Measurements from ENCODE around the gene FUT7.

FUT7 gene, protein sequence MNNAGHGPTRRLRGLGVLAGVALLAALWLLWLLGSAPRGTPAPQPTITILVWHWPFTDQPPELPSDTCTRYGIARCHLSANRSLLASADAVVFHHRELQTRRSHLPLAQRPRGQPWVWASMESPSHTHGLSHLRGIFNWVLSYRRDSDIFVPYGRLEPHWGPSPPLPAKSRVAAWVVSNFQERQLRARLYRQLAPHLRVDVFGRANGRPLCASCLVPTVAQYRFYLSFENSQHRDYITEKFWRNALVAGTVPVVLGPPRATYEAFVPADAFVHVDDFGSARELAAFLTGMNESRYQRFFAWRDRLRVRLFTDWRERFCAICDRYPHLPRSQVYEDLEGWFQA

DNA sequence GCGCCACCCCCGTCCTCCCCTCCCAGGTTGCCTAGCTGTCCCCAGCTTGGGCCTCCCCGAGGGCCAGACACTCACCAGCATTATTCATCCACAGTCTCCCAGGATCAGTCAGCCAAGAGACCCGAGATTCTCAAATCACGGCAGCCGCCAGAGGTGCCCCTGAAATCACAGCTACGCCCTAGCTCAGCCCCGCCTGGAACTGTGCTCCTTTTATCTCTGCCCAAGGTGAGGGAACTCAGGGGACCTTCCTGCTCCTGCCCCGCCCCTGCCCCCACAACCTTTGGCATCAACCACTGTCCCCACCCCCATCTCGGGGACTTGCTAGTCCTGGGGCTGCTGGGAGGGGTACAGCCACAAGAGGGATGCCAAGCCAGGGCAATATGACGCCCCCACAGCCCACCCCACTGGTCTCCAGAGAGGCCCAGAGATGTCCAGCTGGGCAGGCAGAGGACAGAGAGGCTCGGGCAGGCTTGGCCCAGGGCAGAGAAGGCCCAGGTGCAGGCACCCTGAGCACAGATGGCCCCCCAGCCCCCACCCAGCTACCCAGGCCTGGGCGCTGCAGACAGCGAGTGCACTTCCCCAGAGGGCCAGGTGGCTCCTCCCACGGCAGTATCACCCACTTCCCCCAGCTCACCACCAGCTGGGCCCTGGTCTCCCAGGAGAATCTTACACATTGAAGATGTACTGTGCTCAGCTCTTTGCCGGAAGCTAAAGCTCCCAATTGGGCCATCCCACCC lies at the start of gene FUT7:
Gene FUT7, minus strand, starts transcription at position 185 of the 737 bp plus-strand sequence. Its CDS starts 97 bp downstream, at position 88.
- no peak for DNase-seq

DNA sequence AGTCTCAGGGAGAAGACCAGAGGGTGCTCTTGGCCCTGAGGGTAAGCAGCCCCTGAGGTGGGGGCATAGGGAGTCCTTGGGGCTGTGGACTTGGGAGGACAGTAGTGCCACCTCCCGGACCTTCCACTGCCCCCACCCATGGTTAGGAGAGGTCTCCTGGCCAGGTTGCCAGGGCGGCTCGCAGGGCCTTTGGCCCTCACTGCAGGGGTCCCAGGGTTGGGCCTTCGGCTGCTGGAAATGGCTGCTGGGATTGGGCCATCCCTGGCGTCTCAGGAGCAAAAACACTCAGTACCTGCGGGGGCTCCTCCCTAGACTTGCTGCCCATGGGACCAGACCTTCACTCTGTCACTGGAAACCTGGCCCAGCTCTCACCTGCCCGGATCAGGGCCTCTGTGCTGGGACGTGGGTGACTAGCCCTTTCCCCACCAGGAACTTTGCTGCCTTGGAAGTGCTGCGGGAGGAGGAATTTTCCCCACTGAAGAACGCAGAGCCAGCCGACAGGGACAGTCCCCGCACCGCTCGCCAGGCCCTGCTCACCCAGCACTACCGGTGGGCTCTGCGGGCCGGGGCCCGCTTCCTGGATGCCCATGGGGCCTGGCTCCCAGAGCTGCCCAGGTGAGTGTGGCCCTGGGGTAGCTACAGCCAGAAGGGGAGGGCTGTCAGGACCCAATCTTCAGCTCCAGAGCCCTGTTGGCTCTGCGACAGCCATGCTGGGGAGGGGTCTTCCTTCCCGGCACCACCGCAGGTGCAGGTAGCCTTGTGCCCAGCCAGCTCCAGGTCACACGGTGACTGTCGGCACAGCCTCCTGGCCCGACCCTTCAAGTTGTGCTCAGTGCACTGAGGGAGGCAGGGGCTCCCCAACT lies 48.6 kb upstream of the FUT7 start:
- DNase-seq, result no peak

DNA sequence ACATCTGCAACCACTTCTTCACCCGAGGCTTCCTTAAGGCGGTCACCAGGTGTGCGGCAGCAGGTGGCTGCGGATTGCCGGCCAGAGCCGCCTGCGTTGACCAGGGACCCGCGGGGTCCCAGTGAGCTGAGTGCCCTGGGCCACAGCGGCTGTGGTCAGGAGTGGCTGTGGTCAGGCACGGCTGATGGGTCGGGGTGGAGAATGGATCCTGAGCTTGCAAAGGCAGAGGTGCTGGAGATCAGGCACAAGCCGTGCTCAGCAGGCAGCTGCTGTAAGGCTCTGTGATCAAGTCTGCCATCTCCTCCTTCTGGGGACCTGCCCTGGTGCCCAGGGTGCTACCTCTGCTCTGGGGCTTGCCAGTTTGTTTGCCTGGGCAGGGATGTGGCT lies 47.5 kb upstream of the FUT7 start:
- DNase-seq, result no peak

DNA sequence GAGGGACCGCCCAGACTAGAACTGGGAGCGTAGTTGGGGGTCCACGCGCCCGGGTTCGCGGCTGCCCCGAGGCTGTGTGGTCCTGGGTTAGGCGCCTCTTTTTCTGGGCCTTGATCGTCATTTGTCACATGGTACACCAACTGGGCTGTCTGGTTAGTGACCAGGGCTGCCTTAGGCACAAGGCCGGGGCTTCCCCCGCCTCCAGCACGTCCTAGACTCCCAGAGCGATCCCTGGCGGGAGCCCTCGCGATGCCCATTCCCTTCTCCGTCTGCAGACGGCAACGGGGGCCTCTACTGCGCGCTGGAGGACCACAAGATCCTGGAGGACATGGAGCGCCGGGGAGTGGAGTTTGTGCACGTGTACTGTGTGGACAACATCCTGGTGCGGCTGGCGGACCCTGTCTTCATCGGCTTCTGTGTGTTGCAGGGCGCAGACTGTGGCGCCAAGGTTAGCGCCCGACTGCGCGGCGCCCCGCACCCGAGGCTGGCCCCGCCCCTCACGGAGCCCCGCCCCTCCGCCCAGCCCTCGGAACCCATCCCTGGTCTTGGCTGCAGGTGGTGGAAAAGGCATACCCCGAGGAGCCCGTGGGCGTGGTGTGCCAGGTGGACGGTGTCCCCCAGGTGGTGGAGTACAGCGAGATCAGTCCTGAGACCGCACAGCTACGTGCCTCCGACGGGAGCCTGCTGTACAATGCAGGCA lies 47.0 kb upstream of the FUT7 start:
- DNase-seq, result peak; percentile 11 to 33

DNA sequence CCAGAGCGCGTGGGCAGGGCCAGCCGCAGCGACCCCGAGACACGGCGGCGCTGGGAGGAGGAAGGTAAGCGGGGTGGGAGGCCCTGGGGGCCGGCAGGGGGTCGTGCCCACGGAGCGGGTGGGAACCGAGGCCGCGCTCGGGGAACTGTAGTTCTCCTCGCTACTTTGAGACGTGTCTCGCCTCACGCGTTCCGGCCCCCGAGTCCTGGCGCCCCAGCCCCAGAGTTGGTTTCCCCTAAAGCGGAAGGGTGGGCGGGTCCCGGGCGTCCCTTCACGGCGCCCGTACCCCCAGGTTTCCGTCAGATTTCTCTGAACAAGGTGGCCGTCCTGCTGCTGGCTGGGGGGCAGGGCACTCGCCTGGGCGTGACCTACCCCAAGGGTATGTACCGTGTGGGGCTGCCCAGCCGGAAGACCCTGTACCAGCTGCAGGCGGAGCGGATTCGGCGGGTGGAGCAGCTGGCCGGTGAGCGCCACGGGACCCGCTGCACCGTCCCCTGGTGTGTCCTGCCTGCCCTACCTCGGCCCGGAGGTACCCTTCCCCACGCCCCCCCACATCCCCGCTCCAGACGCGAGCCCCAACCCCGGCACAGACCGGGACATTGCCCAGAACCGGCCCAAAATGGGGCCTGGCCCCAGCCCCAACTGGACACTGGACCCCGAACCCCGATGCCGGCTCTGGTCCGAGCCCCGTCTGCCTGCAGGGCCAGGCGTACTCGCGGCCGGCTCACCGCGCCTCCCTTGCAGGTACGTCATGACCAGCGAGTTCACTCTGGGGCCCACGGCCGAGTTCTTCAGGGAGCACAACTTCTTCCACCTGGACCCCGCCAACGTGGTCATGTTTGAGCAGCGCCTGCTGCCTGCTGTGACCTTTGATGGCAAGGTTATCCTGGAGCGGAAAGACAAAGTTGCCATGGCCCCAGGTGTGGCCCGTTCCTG lies 46.1 kb upstream of the FUT7 start:
- DNase-seq, result no peak

DNA sequence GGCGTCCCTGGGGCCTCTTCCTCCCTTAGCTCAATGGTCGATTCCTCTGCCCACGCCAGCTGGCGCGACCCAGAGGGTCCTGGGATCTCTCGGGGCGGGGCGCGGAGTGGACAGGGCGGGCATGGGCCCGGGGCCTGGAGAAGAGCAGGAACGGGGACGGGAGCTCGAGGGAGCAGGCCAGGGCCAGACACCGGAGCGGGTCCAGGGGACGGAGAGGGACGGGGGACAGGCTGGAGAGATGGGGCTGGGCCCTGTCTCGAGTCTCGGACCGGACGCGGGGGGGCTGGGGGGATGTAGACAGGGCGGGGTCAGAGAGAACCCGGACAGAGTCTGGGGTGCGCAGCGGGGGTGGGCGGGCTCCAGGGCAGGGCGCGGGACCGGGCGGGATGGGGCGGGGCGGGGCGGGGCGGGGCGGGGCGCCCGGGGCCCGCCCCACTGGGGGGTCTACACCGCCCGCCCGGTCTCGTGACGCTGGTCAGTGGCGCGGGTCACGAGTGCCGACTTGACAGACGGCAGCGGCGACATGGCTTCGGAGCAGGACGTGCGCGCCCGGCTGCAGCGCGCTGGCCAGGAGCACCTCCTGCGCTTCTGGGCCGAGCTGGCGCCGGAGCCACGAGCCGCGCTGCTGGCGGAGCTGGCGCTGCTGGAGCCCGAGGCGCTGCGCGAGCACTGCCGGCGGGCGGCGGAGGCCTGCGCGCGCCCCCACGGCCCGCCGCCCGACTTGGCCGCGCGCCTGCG lies 45.3 kb upstream of the FUT7 start, which contains the start of gene UAP1L1:
Gene UAP1L1, plus strand, starts transcription at position 508 of the 738 bp plus-strand sequence. Its CDS starts 16 bp downstream, at position 524.
- DNase-seq, result no peak

DNA sequence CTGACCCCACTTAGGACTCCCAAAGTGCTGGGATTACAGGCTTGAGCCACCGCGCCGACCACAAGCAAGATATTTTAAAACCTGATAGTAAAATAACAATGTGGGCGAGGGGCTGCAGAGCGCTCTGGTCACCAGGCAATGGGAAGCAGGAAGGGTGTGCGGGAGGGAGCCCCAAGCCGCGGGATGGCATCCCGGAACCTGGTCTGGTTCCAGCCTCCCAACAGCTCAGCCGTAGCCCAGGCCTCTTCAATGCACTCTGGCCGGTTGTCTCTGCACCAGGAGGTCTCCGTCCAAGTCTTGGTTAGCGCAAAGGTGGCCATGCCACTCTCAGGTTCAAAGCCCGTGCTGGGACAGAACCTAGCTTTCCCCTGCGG lies 44.7 kb upstream of the FUT7 start:
- DNase-seq, result no peak

DNA sequence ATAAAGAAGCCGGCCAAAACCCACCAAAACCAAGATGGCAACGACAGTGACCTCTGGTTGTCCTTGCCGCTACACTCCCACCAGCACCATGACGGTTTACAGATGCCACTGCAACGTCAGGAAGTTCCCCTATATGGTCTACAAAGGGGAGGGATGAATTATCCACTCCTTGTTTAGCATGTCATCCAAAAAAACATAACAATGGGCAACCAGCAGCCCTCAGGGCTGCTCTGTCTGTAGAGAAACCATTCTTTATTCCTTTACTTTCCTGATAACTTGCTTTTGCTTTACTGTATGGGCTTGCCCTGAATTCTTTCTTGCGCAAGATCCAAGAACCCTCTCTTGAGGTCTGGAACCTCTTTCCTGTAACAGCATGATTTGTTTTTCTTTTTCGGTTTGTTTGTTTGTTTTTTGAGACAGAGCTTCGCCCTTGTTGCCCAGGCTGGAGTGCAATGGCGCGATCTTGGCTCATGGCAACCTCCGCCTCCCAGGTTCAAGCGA lies 43.4 kb upstream of the FUT7 start:
- no peak for DNase-seq

DNA sequence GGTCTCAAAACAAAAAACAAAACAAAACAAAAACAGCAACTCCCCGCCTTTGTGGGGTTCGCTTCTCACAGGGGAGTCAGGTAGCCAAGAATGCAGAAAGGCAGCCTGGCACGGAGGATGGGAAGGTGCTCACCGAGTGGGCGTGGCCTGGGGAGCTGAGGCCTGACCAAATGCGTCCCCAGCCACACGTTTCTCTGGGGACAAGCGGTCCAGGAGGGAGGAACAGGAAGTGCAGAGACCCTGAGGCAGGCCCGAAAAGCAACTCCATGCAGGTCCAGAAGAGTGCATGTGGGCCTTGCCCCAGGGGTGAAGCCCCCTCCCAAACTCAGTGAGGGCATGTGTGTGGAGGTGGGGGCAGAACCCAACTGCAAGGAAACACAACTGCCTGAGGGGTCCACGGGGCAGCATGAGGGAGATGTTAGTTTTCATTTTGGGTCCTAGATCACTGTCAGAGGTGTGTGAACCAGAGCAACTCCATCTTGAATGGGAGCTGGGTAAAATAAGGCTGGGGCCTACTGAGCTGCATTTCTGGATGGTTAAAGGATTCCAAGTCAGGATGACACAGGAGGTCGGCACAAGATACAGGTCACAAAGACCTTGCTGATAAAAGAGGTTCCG lies 42.9 kb upstream of the FUT7 start:
- DNase-seq, result no peak

DNA sequence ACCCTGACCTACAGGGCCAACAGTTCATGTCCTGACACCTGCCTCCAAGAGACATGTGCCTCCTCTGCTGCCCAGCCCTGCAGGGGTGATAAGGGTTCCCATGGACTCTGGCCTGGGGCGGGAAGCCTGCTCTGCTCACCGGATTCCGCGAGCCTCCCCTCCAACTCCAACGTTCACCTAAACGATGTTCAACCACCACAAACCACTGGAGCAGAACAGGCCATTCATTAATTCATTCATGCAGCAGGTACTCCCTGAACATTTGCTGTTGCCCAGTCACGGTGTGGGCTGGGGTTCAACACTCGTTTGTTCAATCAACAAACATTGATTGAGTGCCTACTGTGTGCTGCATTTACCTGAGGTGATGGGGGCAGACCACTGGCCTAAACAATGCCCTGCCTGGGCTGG lies 42.1 kb upstream of the FUT7 start:
- no peak for DNase-seq

DNA sequence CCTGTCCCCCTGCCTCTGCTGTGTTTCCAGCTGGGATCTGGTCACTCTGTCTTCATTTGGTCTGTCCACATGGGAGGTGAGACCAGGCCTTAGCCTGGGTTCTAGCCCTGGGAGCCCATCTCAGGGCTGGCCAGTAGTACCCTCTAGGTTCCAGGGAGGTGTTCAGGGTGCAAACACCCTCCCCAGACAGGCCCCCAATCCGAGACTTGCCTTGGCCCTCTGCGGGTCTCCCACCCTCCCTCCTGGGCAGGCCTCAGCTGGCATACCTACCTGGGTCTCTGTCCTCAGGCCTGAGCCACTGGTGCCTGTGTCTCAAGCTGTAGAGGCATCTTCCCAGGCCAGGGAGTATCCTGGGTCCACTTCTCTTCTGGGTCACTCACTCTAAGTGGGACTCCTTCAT lies 39.4 kb upstream of the FUT7 start:
- no peak for DNase-seq

DNA sequence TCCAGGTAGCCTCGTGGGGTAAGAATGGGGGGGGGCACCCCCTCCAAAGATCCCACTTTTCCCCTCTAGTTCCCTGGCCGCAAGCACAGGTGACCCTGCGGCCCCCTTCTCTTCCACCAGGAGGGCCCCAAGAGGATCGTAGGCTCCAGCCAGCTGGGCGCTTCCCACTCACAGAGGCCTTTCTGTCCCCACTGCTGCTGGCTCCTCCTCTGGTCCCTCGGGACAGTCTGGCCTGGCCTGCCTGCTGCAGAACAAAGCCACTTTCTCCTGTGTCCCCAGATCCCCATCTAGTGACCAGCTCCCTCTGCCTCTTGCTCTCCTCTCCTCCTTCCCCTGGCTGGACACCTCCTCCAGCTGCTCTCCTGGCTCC lies 39.0 kb upstream of the FUT7 start:
- peak; percentile 64 to 67 for DNase-seq

DNA sequence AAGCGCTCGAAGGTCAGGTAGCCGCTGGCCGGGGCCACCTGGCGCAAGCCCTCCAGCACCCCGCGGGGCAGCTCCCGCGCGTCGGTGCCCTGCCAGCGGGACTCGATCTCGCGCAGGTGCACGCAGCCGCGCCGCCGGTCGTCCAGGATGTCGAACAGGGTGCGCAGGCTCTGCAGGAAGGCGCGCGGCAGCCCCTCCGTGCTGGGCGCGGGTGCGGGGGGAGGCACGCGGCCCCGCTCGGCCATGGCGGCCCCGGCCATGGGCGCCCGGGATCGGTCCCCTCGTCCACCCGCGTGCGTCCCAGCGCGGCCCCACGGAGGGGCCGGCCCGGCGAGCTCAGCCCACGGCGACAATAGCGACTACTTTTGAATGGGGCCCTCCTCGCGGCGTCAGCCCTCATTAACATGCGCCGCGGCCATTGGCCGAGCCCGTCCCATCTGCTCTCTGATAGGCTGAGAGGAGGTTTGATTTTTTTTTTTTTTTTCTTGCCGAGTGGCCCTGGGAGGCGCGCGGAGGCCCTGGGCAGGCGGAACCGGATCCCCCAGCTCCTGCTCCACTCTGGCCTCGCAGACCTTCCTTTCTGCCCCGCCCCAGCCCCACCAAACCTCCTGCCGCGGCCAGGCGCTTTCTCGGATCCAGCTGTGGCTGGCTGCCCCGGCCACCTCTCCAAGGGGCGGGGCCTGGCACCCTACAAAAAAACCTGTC lies 38.5 kb upstream of the FUT7 start, which contains the start of gene SAPCD2:
Gene SAPCD2, minus strand, starts transcription at position 357 of the 705 bp plus-strand sequence. Its CDS starts 97 bp downstream, at position 260.
- DNase-seq, result peak; percentile 86 to 89

DNA sequence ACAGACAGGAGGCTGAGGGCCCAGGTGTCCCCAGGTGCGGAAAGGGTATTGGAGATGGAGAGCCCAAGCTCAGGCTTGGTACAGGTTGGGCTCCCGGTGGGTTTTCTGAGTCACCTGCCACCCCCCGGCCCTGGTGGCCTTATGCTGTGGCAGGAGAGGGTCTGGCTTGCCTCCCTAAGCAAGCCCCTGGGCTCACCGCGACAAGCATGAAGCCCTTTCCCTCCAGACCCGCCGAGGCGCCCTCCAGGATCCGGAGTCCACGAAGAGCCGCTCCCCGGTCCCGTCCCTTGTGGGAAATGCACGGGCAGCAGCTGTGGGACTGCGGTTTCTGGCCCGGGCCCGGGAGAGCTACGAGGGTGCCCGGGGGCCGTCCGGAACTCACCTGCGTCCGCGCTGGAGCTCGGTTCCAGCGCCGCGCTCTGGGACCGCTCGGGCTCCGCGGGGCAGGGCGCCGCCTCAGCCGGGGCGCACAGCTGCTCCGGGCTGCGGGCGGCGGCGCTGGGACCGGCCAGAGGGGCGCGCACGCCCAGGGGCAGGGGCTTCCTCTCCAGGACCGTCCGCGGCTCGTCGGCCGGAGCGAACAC lies 37.7 kb upstream of the FUT7 start:
- no peak for DNase-seq

DNA sequence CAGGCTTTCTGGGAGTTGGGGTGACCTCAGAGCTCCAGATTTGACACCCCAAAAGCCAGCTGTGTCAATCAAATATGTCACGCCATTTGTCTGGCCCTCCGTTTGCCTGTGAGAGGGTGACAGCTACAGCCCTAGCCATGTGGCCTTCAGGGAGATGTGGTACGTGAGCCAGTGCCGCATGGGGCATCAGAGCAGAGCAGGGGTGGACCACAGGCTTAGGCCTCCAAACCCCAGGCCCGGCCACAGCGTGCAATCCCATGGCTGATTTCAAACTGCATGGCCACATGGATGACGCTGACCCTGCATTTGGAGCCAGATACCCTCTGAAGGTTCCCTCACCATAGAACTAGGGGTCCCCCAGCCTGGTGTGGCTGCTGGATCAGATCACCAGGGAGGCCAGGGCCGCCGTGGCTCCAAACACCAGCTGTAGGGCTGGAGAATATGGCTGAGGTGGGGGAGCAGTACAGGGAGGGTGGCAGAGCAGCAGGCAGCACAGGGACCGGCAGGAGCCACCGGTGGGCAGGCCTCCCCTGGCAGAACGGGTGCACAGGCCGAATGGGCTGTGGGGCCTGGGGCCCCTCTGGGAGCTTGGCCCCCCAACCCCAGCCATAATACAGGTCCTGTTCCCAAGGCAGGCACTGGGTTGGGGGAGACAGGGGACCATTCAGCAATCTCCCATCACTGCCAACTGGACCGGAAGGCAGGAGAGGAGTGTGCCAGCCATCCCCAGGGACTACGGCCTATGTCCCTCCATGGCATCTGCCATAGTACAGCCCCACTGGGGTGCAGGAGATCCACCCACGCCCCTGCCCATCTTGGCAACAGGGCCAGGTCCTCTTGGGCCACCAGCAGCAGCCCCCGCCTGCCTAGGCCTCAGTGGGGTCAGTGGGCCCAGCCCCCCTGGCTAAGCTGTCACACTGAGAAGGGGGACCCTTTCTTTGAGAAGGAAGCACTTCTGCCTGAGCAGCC lies 36.9 kb upstream of the FUT7 start:
- DNase-seq, result no peak

DNA sequence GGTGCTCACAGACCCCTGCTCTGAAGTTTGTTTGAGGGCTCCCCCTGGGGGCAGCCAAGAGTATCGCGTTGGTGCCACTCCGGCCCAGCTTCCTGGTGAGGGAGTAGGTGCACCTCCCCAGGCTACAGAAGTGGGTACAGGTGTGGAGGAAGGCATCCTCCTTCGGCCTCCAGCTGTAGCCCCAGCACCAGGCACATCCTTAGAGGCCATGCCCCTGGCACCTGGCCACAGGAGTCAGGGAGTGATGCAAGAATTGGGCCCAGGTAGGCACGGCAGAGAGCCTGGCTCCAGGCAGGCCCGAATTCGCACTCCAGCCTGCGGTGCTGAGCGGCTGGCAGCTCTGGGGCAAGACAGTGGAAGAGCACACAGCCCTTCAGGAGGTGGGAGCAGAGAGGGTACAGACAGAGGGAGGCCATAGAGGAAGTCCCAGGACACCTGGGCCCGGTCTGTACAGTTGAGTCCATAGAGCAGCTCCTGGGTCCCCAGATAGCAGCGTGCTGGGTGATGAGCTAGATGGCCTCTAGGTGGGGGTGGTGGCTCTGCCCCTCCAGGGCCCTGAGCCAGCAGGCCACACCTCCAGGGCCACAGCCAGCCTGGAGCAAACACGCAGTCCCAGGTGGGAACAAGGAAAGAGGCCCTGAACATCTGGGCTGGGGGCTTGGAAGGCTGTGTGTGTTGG lies 36.1 kb upstream of the FUT7 start:
- DNase-seq, result peak in 1 of 2 experiments; percentile 33

Measured in NCI-H187 (cell line).